KOPT-K1 (cell line): ENCODE results near the gene PRICKLE2.

ENCODE experiments used
- H3K27ac ChIP-seq: fragments of 200-600 bp; sonication (generic); 2 replicates; pipeline ENCODE4 v1.5.1; 2016; ENCODE audit warnings: antibody characterized with exemption, mild to moderate bottlenecking, low read depth, low read length; ENCODE audit not compliant: poor library complexity, severe bottlenecking
- H3K36me3 ChIP-seq: fragments of 200-600 bp; sonication (generic); 2 replicates; pipeline ENCODE4 v1.5.1; 2017; ENCODE audit warnings: antibody characterized with exemption, mild to moderate bottlenecking, low read length, moderate library complexity; ENCODE audit not compliant: insufficient read depth
- H3K9me3 ChIP-seq: fragments of 200-600 bp; sonication (generic); 2 replicates; pipeline ENCODE4 v1.5.1; 2017; ENCODE audit warnings: antibody characterized with exemption, low read length, mild to moderate bottlenecking; ENCODE audit not compliant: insufficient read depth, poor library complexity, severe bottlenecking

PRICKLE2 gene

GRCh38 chr3:64262574-64263114, 37.4 kb upstream of the PRICKLE2 start:
- Histone ChIP-seq H3K27ac (no peak overlapping the region), H3K9me3 (no peaks in the 10 kb centered on the region), H3K36me3 (no peaks in the 10 kb centered on the region)

- Histone ChIP-seq H3K27ac (no peak overlapping the region), H3K36me3 (no peaks in the 10 kb centered on the region), H3K9me3 (no peaks in the 10 kb centered on the region)
These were observed 35.2 kb upstream of the PRICKLE2 start for GRCh38 chr3:64260431-64260830.

- Histone ChIP-seq H3K9me3 (no peaks in the 10 kb centered on the region), H3K36me3 (no peaks in the 10 kb centered on the region), H3K27ac (no peak overlapping the region)
These were observed 34.4 kb upstream of the PRICKLE2 start for GRCh38 chr3:64259636-64260035.

- H3K27ac ChIP-seq: no peak overlapping the region
- H3K9me3 ChIP-seq: no peaks in the 10 kb centered on the region
- H3K36me3 ChIP-seq: no peaks in the 10 kb centered on the region
These were observed 32.0 kb upstream of the PRICKLE2 start for GRCh38 chr3:64257100-64257755.

- Histone ChIP-seq H3K27ac (no peak overlapping the region), H3K9me3 (no peaks in the 10 kb centered on the region), H3K36me3 (no peaks in the 10 kb centered on the region)
These were observed 30.6 kb upstream of the PRICKLE2 start for GRCh38 chr3:64255741-64256340.

- Histone ChIP-seq H3K9me3 (no peaks in the 10 kb centered on the region), H3K36me3 (no peaks in the 10 kb centered on the region), H3K27ac (no peak overlapping the region)
These were observed 29.2 kb upstream of the PRICKLE2 start for GRCh38 chr3:64254443-64254842.

- no peak overlapping the region for H3K27ac ChIP-seq
These were observed 28.4 kb upstream of the PRICKLE2 start for GRCh38 chr3:64253689-64254088.

GRCh38 chr3:64251019-64251418, 25.8 kb upstream of the PRICKLE2 start:
- H3K27ac ChIP-seq: no peak overlapping the region
- H3K9me3 ChIP-seq: no peaks in the 10 kb centered on the region
- no peaks in the 10 kb centered on the region for H3K36me3 ChIP-seq

More at GRCh38 chr3:64253689-64254088, 28.4 kb upstream of the PRICKLE2 start:
- H3K36me3 ChIP-seq: no peaks in the 10 kb centered on the region
- H3K9me3 ChIP-seq: no peaks in the 10 kb centered on the region

GRCh38 chr3:64247991-64248646, 22.9 kb upstream of the PRICKLE2 start:
- Histone ChIP-seq H3K9me3 (no peaks in the 10 kb centered on the region), H3K36me3 (no peaks in the 10 kb centered on the region), H3K27ac (no peak overlapping the region)

- no peaks in the 10 kb centered on the region for H3K36me3 ChIP-seq
- no peaks in the 10 kb centered on the region for H3K9me3 ChIP-seq
- H3K27ac ChIP-seq: no peak overlapping the region
These were observed 19.0 kb upstream of the PRICKLE2 start for GRCh38 chr3:64244011-64244942.

- H3K27ac ChIP-seq: no peak overlapping the region
- H3K9me3 ChIP-seq: peaks cover under 1% of the 10 kb centered on the region
- H3K36me3 ChIP-seq: no peaks in the 10 kb centered on the region
These were observed 17.2 kb upstream of the PRICKLE2 start for GRCh38 chr3:64242435-64242834.

GRCh38 chr3:64240959-64241358, 15.7 kb upstream of the PRICKLE2 start:
- Histone ChIP-seq H3K9me3 (peaks cover 7% of the 10 kb centered on the region), H3K36me3 (no peaks in the 10 kb centered on the region), H3K27ac (no peak overlapping the region)

- peaks cover 7% of the 10 kb centered on the region for H3K9me3 ChIP-seq
- H3K27ac ChIP-seq: no peak overlapping the region
- H3K36me3 ChIP-seq: no peaks in the 10 kb centered on the region
These were observed 15.1 kb upstream of the PRICKLE2 start for GRCh38 chr3:64240396-64240795.

- Histone ChIP-seq H3K9me3 (peaks cover 7% of the 10 kb centered on the region), H3K27ac (no peak overlapping the region), H3K36me3 (no peaks in the 10 kb centered on the region)
These were observed 14.6 kb upstream of the PRICKLE2 start for GRCh38 chr3:64239841-64240240.
